HCT116 (cell line): ENCODE measurements around the gene KIF7. TPM values are rescaled to one million over a fixed set of nuclear protein-coding genes. Genes with fewer than 3 reads are reported as not detected.

Experiments
- ATAC-seq: fragments of 200-7000 bp; cut with Tn5 transposase; 2 replicates; pipeline ENCODE4 v1.9.1; 2020; ENCODE audit warnings: mild to moderate bottlenecking, moderate library complexity
- BruUV-seq: library from RNA; stranded (reverse); fragments of 400-500 nt; replicated peaks from 2 replicates; lab custom pipeline; 2021; lab: Mats Ljungman, UMichigan
- CTCF ChIA-PET: fragments of 300-600 bp; sonication (Branson Sonifier 250); formaldehyde crosslinking; loops from one replicate; lab custom pipeline; 2021; ENCODE audit warnings: antibody characterized with exemption; lab: Charles Lee
- POLR2A ChIA-PET: fragments of 300-600, 350-600 bp; sonication (Branson Sonifier 250); formaldehyde crosslinking; loops from one replicate; lab custom pipeline; 2021; ENCODE audit warnings: antibody characterized with exemption; lab: Charles Lee
- RAD21 ChIA-PET, 2 experiments: fragments of 300-600 bp; sonication (Branson Sonifier 250); formaldehyde crosslinking; loops; one replicate each; lab custom pipeline; 2023; ENCODE audit warnings: low total read pairs in 2 of 2; ENCODE audit not compliant: uncharacterized antibody in 2 of 2, unreplicated experiment in 2 of 2, low non-redundant PET in 1 of 2; lab: Charles Lee
- DNase-seq: peaks from one replicate; pipeline ENCODE4 v3.0.0-alpha.2; 2010; ENCODE audit warnings: low read depth, low spot score
- H2AFZ ChIP-seq: fragments of 200-600 bp; shearing (Covaris generic), sonication (generic); 2 replicates; pipeline ENCODE4 v1.6.1; 2017; ENCODE audit warnings: low read depth, mixed run types, mixed read lengths, antibody characterized with exemption, low read length; ENCODE audit not compliant: poor library complexity, severe bottlenecking
- H3K27ac ChIP-seq: 2 replicates; pipeline ENCODE4 v1.5.1; 2012; ENCODE audit warnings: low read depth, low read length
- H3K27me3 ChIP-seq: fragments of 200-600 bp; sonication (generic); 2 replicates; pipeline ENCODE4 v1.6.1; 2016; ENCODE audit warnings: mixed run types, low read length, mixed read lengths; ENCODE audit not compliant: insufficient read depth
- H3K36me3 ChIP-seq, 2 experiments: fragments of 200-500 bp in 1 of 2; fragments of 200-600 bp in 1 of 2; sonication (Bioruptor generic) in 1 of 2; sonication (generic) in 1 of 2; 2 replicates each; pipeline versions ENCODE4 v1.5.1 to v1.6.1; 2014 to 2016; ENCODE audit warnings: low read length in 2 of 2, inconsistent platforms in 1 of 2, mixed read lengths in 1 of 2, mixed run types in 1 of 2; ENCODE audit not compliant: insufficient read depth in 2 of 2, control insufficient read depth in 1 of 2
- H3K4me1 ChIP-seq, 2 experiments: fragments of 200-600 bp in 1 of 2; sonication (generic) in 1 of 2; 2 replicates each; pipeline versions ENCODE4 v1.5.1 to v1.6.1; 2012 to 2017; ENCODE audit warnings: low read length in 2 of 2, inconsistent platforms in 1 of 2, mild to moderate bottlenecking in 1 of 2, mixed read lengths in 1 of 2, mixed run types in 1 of 2, moderate library complexity in 1 of 2; ENCODE audit not compliant: insufficient read depth in 2 of 2, control insufficient read depth in 1 of 2
- H3K4me2 ChIP-seq: fragments of 200-600 bp; sonication (generic); 2 replicates; pipeline ENCODE4 v1.6.1; 2017; ENCODE audit warnings: mixed run types, low read length, mixed read lengths
- H3K4me3 ChIP-seq, 2 experiments: fragments of 200-600 bp in 1 of 2; sonication (generic) in 1 of 2; replicated peaks in 1 of 2; 2 replicates each; pipeline ENCODE4 v1.5.1; 2011 to 2016; ENCODE audit warnings: low read length in 2 of 2, control low read depth in 1 of 2, low read depth in 1 of 2, mild to moderate bottlenecking in 1 of 2, mixed read lengths in 1 of 2, mixed run types in 1 of 2
- H3K79me2 ChIP-seq: fragments of 200-600 bp; sonication (generic); 2 replicates; pipeline ENCODE4 v1.6.1; 2017; ENCODE audit warnings: mild to moderate bottlenecking, mixed run types, low read length, moderate library complexity, mixed read lengths; ENCODE audit not compliant: insufficient read depth
- H3K9ac ChIP-seq: fragments of 200-600 bp; sonication (generic); 2 replicates; pipeline ENCODE4 v1.6.1; 2016; ENCODE audit warnings: low read length, mixed read lengths
- H3K9me2 ChIP-seq: fragments of 200-600 bp; sonication (generic), shearing (Covaris generic); 2 replicates; pipeline ENCODE4 v1.6.1; 2017; ENCODE audit warnings: mixed run types, mild to moderate bottlenecking, moderate library complexity; ENCODE audit not compliant: insufficient read depth
- H3K9me3 ChIP-seq, 2 experiments: fragments of 200-500 bp in 1 of 2; fragments of 200-600 bp in 1 of 2; sonication (Bioruptor generic) in 1 of 2; sonication (generic) in 1 of 2; 2 replicates each; pipeline ENCODE4 v1.6.1; 2014 to 2017; ENCODE audit warnings: low read length in 2 of 2, mixed read lengths in 2 of 2, inconsistent platforms in 1 of 2, low read depth in 1 of 2, mild to moderate bottlenecking in 1 of 2, mixed run types in 1 of 2, moderate library complexity in 1 of 2; ENCODE audit not compliant: control insufficient read depth in 1 of 2, insufficient read depth in 1 of 2
- H4K20me1 ChIP-seq: fragments of 200-600 bp; sonication (generic), shearing (Covaris generic); 2 replicates; pipeline ENCODE4 v1.6.1; 2017; ENCODE audit warnings: mixed run types, mild to moderate bottlenecking, moderate library complexity; ENCODE audit not compliant: insufficient read depth
- ATF3 ChIP-seq: IDR thresholded peaks from 2 replicates; pipeline ENCODE4 v1.6.1; 2012
- CBX3 ChIP-seq: IDR thresholded peaks from 2 replicates; pipeline ENCODE4 v1.6.1; 2012; ENCODE audit warnings: low read depth
- CEBPB ChIP-seq: IDR thresholded peaks from 2 replicates; pipeline ENCODE4 v1.6.1; 2012; ENCODE audit warnings: low read depth
- ELF1 ChIP-seq: IDR thresholded peaks from 2 replicates; pipeline ENCODE4 v1.6.1; 2012; ENCODE audit warnings: low read depth, borderline replicate concordance
- EZH2 ChIP-seq: fragments of 200-600 bp; sonication (generic); IDR thresholded peaks from 2 replicates; pipeline ENCODE4 v1.6.1; 2017; ENCODE audit warnings: antibody characterized with exemption, mixed run types
- EZH2phosphoT487 ChIP-seq: fragments of 200-600 bp; IDR thresholded peaks from 2 replicates; pipeline ENCODE4 v1.6.1; 2018; ENCODE audit warnings: antibody characterized with exemption, borderline replicate concordance
- FOSL1 ChIP-seq: IDR thresholded peaks from 2 replicates; pipeline ENCODE4 v1.6.1; 2012; ENCODE audit warnings: low read depth
- MAX ChIP-seq: IDR thresholded peaks from 2 replicates; pipeline ENCODE4 v1.6.1; 2012
- POLR2AphosphoS5 ChIP-seq: IDR thresholded peaks from 2 replicates; pipeline ENCODE4 v1.6.1; 2011; ENCODE audit warnings: mild to moderate bottlenecking, low read depth, low read length, moderate library complexity
- RAD21 ChIP-seq: IDR thresholded peaks from 2 replicates; pipeline ENCODE4 v1.6.1; 2012; ENCODE audit warnings: low read depth, mild to moderate bottlenecking
- SIN3A ChIP-seq: IDR thresholded peaks from 2 replicates; pipeline ENCODE4 v1.6.1; 2012; ENCODE audit warnings: low read depth
- SP1 ChIP-seq: IDR thresholded peaks from 2 replicates; pipeline ENCODE4 v1.6.1; 2012; ENCODE audit warnings: low read depth
- TCF7L2 ChIP-seq: IDR thresholded peaks from 2 replicates; pipeline ENCODE4 v1.7.0; 2011; ENCODE audit warnings: borderline replicate concordance, inconsistent platforms; ENCODE audit not compliant: insufficient read depth, insufficient read length; ENCODE audit errors: extremely low read depth
- YY1 ChIP-seq: IDR thresholded peaks from 2 replicates; pipeline ENCODE4 v1.6.1; 2011; ENCODE audit warnings: low read length, low read depth, moderate library complexity, mild to moderate bottlenecking; ENCODE audit not compliant: insufficient replicate concordance; ENCODE audit errors: extremely low read depth
- ZBTB33 ChIP-seq: IDR thresholded peaks from 2 replicates; pipeline ENCODE4 v1.6.1; 2011; ENCODE audit warnings: mild to moderate bottlenecking, low read length, moderate library complexity; ENCODE audit not compliant: insufficient replicate concordance; ENCODE audit errors: extremely low read depth
- ZFX ChIP-seq: fragments of 450-650 bp; IDR thresholded peaks from 2 replicates; pipeline ENCODE4 v1.6.1; 2017
- ZNF274 ChIP-seq: fragments of 200-500 bp; sonication (Bioruptor generic); IDR thresholded peaks from 2 replicates; pipeline ENCODE4 v1.6.1; 2014; ENCODE audit warnings: mild to moderate bottlenecking, low read depth, low read length, inconsistent platforms
- intact Hi-C: fragments of 100-400 bp; cut with micrococcal nuclease; formaldehyde crosslinking; loops from 2 replicates; pipeline ENCODE4 v1.10.0; 2022
- total RNA-seq: library from RNA; stranded (reverse); gene quantifications from one replicate; pipeline ENCODE4 v1.2.1, GENCODE V29; 2021; ENCODE audit not compliant: unreplicated experiment
- TF ChIP-seq, protein P1 (sequence below), 3 experiments: fragments of 200-600 bp in 1 of 3; sonication (generic) in 1 of 3; IDR thresholded peaks in 2 of 3; conservative IDR thresholded peaks in 1 of 3; 2 replicates each; pipeline ENCODE4 v1.5.1; 2012 to 2017; ENCODE audit warnings: low read depth in 2 of 3, low read length in 2 of 3, antibody characterized with exemption in 1 of 3, borderline replicate concordance in 1 of 3, control low read depth in 1 of 3, mild to moderate bottlenecking in 1 of 3, mixed read lengths in 1 of 3, mixed run types in 1 of 3, moderate library complexity in 1 of 3; ENCODE audit not compliant: insufficient read depth in 1 of 3
- TF ChIP-seq, protein P2 (sequence below): IDR thresholded peaks from 2 replicates; pipeline ENCODE4 v1.6.1; 2012; ENCODE audit warnings: low read depth

The KIF7 gene
- total RNA-seq, 1 experiment from 2014 or later, result 0.12 TPM

DNA sequence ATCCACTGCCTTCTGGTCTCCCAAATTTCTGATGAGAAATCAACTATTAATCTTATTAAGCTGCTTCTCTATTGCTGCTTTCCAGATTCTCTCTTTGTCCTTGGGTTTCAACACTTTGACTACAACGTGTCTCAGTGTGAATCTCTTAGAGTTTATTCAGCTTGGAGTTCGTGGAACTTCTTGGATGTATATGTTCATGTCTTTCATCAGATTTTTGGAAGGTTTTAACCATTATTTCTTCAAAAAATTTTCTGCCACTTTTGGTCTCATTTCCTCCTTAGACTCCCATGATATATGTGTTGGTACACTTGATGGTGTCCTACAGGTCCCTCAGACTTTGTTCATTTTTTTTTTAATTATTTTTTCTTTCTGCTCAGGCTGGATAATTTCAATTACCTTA is 44.0 kb downstream of the KIF7 start:
- CTCF ChIA-PET, result no interaction called here
- BruUV-seq, result no TSS peak
- H3K27ac ChIP-seq, result no peak overlapping the region
- RAD21 ChIA-PET, result no interaction called here
- H3K27me3 ChIP-seq, result no peaks in the 10 kb centered on the region
- H3K4me1 ChIP-seq, result no peaks in the 10 kb centered on the region
- TF ChIP-seq EZH2phosphoT487 (no peak), ZBTB33 (no peak), RAD21 (no peak), FOSL1 (no peak), YY1 (no peak), ATF3 (no peak), POLR2AphosphoS5 (no peak), ZNF274 (no peak), SP1 (no peak), ELF1 (no peak), MAX (no peak), ZFX (no peak), CBX3 (no peak), CEBPB (no peak), SIN3A (no peak), TCF7L2 (no peak), EZH2 (no peak)
- TF ChIP-seq, protein P1, sequence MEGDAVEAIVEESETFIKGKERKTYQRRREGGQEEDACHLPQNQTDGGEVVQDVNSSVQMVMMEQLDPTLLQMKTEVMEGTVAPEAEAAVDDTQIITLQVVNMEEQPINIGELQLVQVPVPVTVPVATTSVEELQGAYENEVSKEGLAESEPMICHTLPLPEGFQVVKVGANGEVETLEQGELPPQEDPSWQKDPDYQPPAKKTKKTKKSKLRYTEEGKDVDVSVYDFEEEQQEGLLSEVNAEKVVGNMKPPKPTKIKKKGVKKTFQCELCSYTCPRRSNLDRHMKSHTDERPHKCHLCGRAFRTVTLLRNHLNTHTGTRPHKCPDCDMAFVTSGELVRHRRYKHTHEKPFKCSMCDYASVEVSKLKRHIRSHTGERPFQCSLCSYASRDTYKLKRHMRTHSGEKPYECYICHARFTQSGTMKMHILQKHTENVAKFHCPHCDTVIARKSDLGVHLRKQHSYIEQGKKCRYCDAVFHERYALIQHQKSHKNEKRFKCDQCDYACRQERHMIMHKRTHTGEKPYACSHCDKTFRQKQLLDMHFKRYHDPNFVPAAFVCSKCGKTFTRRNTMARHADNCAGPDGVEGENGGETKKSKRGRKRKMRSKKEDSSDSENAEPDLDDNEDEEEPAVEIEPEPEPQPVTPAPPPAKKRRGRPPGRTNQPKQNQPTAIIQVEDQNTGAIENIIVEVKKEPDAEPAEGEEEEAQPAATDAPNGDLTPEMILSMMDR (IDR thresholded peaks at IDR 0.05 in 2 of 3, conservative IDR thresholded peaks at IDR 0.05 in 1 of 3; ENCODE audit: borderline replicate concordance in 1 of 3, insufficient read depth in 1 of 3, low read depth in 2 of 3, low read length in 2 of 3), result no peak
- TF ChIP-seq, protein P2, sequence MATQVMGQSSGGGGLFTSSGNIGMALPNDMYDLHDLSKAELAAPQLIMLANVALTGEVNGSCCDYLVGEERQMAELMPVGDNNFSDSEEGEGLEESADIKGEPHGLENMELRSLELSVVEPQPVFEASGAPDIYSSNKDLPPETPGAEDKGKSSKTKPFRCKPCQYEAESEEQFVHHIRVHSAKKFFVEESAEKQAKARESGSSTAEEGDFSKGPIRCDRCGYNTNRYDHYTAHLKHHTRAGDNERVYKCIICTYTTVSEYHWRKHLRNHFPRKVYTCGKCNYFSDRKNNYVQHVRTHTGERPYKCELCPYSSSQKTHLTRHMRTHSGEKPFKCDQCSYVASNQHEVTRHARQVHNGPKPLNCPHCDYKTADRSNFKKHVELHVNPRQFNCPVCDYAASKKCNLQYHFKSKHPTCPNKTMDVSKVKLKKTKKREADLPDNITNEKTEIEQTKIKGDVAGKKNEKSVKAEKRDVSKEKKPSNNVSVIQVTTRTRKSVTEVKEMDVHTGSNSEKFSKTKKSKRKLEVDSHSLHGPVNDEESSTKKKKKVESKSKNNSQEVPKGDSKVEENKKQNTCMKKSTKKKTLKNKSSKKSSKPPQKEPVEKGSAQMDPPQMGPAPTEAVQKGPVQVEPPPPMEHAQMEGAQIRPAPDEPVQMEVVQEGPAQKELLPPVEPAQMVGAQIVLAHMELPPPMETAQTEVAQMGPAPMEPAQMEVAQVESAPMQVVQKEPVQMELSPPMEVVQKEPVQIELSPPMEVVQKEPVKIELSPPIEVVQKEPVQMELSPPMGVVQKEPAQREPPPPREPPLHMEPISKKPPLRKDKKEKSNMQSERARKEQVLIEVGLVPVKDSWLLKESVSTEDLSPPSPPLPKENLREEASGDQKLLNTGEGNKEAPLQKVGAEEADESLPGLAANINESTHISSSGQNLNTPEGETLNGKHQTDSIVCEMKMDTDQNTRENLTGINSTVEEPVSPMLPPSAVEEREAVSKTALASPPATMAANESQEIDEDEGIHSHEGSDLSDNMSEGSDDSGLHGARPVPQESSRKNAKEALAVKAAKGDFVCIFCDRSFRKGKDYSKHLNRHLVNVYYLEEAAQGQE, result no peak
- no peak overlapping the region for H3K9ac ChIP-seq
- H3K9me3 ChIP-seq, result no peaks in the 10 kb centered on the region
- POLR2A ChIA-PET, result no interaction called here
- peaks cover 5% of the 10 kb centered on the region for H4K20me1 ChIP-seq
- H3K36me3 ChIP-seq, result peaks cover 46 to 71% of the 10 kb centered on the region in 2 experiments
- H3K79me2 ChIP-seq, result peaks cover 50% of the 10 kb centered on the region
- intact Hi-C loops, result no loop called here
- DNase-seq, result no peak
- no peak for ATAC-seq
- no peaks in the 10 kb centered on the region for H3K9me2 ChIP-seq
- no peak overlapping the region for H3K4me2 ChIP-seq
- no peak overlapping the region for H2AFZ ChIP-seq
- H3K4me3 ChIP-seq, result no peak overlapping the region
